ENCODE data around the gene WDR72.

The WDR72 gene

GRCh38 chr15:53527996-53528395, 231.5 kb downstream of the WDR72 start:
- DNase-seq, result no peak

- DNase-seq, result no peak
These were observed 233.6 kb downstream of the WDR72 start for GRCh38 chr15:53525894-53526293.

- DNase-seq, result no peak
These were observed 236.5 kb downstream of the WDR72 start for GRCh38 chr15:53522991-53523390.

- DNase-seq, result no peak
These were observed 238.5 kb downstream of the WDR72 start for GRCh38 chr15:53520996-53521395.

GRCh38 chr15:53513431-53513830, 246.0 kb downstream of the WDR72 start:
- DNase-seq, result no peak

- no peak for DNase-seq
These were observed 247.4 kb downstream of the WDR72 start for GRCh38 chr15:53512029-53512428.

GRCh38 chr15:53511175-53511574, 248.3 kb downstream of the WDR72 start:
- DNase-seq, result no peak

GRCh38 chr15:53506370-53506769, 253.1 kb downstream of the WDR72 start:
- no peak for DNase-seq

- DNase-seq, result no peak
These were observed 260.5 kb downstream of the WDR72 start for GRCh38 chr15:53498996-53499395.

- DNase-seq, result no peak
These were observed 269.1 kb downstream of the WDR72 start for GRCh38 chr15:53490341-53490740.

GRCh38 chr15:53482055-53482454, 277.4 kb downstream of the WDR72 start:
- no peak for DNase-seq

- DNase-seq, result no peak
These were observed 281.3 kb downstream of the WDR72 start for GRCh38 chr15:53477981-53478766.

- no peak for DNase-seq
These were observed 285.6 kb downstream of the WDR72 start for GRCh38 chr15:53473886-53474285.

GRCh38 chr15:53473435-53473834, 286.0 kb downstream of the WDR72 start:
- no peak for DNase-seq

GRCh38 chr15:53472883-53473282, 286.6 kb downstream of the WDR72 start:
- DNase-seq, result no peak

- DNase-seq, result no peak
These were observed 287.3 kb downstream of the WDR72 start for GRCh38 chr15:53472210-53472609.

- no peak for DNase-seq
These were observed 288.7 kb downstream of the WDR72 start for GRCh38 chr15:53470743-53471142.

GRCh38 chr15:53469422-53469821, 290.0 kb downstream of the WDR72 start:
- no peak for DNase-seq
